Limb (tissue), 2 donors: Measurements from ENCODE around the gene IGFN1.
"Not testable (repeated sequence)": the region's sequence is repeated elsewhere in the genome, so short reads cannot be mapped to it uniquely, and the experiment has no call there.

Experiments
- DNase-seq, 2 donors: peaks; one replicate each; pipeline ENCODE4 v3.0.0-alpha.2; 2016; ENCODE audit errors: extremely low spot score in 2 of 2

Gene IGFN1

GRCh38 chr1:201241736-201242135, 51.1 kb downstream of the IGFN1 start:
- no peak for DNase-seq

GRCh38 chr1:201245082-201245481, 54.5 kb downstream of the IGFN1 start:
- no peak for DNase-seq

- no peak for DNase-seq
Measured at GRCh38 chr1:201248721-201249559, 58.3 kb downstream of the IGFN1 start.

GRCh38 chr1:201250326-201251011, 59.8 kb downstream of the IGFN1 start:
- DNase-seq: peak in 1 of 2 donors; percentile 31

- peak in 1 of 2 donors; percentile 7 for DNase-seq
Measured at GRCh38 chr1:201251411-201251810, 60.8 kb downstream of the IGFN1 start.

GRCh38 chr1:201251851-201252430, 61.3 kb downstream of the IGFN1 start:
- peak in 1 of 2 donors; percentile 20 for DNase-seq

GRCh38 chr1:201252944-201253371, 62.3 kb downstream of the IGFN1 start:
- DNase-seq: peak in 1 of 2 donors; percentile 21

GRCh38 chr1:201253411-201253810, 62.8 kb downstream of the IGFN1 start:
- peak in 1 of 2 donors; percentile 25 for DNase-seq

GRCh38 chr1:201253906-201254624, 63.4 kb downstream of the IGFN1 start:
- DNase-seq: peak in 1 of 2 donors; percentile 28

GRCh38 chr1:201254625-201255478, 64.2 kb downstream of the IGFN1 start:
- peak in 1 of 2 donors; percentile 87 for DNase-seq

- DNase-seq: no peak
Measured at GRCh38 chr1:201255479-201256362, 65.1 kb downstream of the IGFN1 start.

- DNase-seq: not testable (repeated sequence)
Measured at GRCh38 chr1:201258132-201258531, 67.5 kb downstream of the IGFN1 start.

GRCh38 chr1:201258763-201259230, 68.2 kb downstream of the IGFN1 start:
- peak in 1 of 2 donors; percentile 21 for DNase-seq

- DNase-seq: peak in 1 of 2 donors; percentile 52
Measured at GRCh38 chr1:201259476-201260235, 69.0 kb downstream of the IGFN1 start.

GRCh38 chr1:201260236-201260590, 69.6 kb downstream of the IGFN1 start:
- DNase-seq: peak; percentile 25 to 47

GRCh38 chr1:201260648-201261311, 70.2 kb downstream of the IGFN1 start:
- DNase-seq: peak in 1 of 2 donors; percentile 12

GRCh38 chr1:201261771-201262547, 71.3 kb downstream of the IGFN1 start:
- DNase-seq: peak in 1 of 2 donors; percentile 17
